A673 (cell line): ENCODE data around the gene CELSR3.

Source experiments
- EZH2 ChIP-seq: fragments of 200-600 bp; sonication (generic); IDR thresholded peaks from 2 replicates; pipeline ENCODE4 v1.6.1; 2017; ENCODE audit warnings: borderline replicate concordance, low read depth, mild to moderate bottlenecking, mixed read lengths, antibody characterized with exemption, low read length; ENCODE audit not compliant: poor library complexity, severe bottlenecking
- TF ChIP-seq, protein P1 (sequence below): fragments of 300-800, 200-600 bp; sonication (generic); conservative IDR thresholded peaks from 2 replicates; pipeline ENCODE4 v1.5.1; 2017; ENCODE audit warnings: low read depth, mild to moderate bottlenecking, antibody characterized with exemption, low read length, moderate library complexity, mixed read lengths

DNA sequence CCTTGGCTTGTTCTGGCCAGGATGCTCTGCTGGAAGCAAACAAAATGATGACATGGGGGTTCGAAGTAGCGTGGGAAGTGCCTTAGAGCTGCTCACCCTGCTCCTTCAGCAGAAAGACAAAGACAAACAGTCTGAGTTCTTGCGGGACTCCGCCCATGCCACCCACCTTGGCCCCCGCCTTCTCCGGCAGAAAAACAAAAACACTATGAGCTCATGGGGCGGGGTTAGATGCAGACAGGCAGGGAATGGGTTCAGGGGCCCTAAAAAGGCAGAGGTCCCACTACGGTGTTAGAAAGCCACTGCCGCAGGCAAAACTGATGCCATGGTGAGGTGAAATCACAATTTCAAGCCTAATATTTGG is 32.7 kb upstream of the CELSR3 start:
- no peak for TF ChIP-seq EZH2
- TF ChIP-seq, protein P1, sequence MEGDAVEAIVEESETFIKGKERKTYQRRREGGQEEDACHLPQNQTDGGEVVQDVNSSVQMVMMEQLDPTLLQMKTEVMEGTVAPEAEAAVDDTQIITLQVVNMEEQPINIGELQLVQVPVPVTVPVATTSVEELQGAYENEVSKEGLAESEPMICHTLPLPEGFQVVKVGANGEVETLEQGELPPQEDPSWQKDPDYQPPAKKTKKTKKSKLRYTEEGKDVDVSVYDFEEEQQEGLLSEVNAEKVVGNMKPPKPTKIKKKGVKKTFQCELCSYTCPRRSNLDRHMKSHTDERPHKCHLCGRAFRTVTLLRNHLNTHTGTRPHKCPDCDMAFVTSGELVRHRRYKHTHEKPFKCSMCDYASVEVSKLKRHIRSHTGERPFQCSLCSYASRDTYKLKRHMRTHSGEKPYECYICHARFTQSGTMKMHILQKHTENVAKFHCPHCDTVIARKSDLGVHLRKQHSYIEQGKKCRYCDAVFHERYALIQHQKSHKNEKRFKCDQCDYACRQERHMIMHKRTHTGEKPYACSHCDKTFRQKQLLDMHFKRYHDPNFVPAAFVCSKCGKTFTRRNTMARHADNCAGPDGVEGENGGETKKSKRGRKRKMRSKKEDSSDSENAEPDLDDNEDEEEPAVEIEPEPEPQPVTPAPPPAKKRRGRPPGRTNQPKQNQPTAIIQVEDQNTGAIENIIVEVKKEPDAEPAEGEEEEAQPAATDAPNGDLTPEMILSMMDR = no peak
